ENCODE measurements around the gene MAD2L2. TPM values are rescaled to one million over a fixed set of nuclear protein-coding genes. Genes with fewer than 3 reads are reported as not detected.

MAD2L2 gene
- total RNA-seq, 1 donor from 2014 or later, result 30.0 TPM

- no peak for DNase-seq (ENCODE audit: extremely low spot score in 2 of 2)
- Histone ChIP-seq H3K4me1 (peaks cover 38% of the 10 kb centered on the region), H3K9me3 (no peaks in the 10 kb centered on the region), H3K4me3 (peak within 1 kb of the TSS; percentile 58 to 94), H3K27me3 (peaks cover 9% of the 10 kb centered on the region), H3K27ac (peak within 1 kb of the TSS; percentile 82), H3K36me3 (no peaks in the 10 kb centered on the region)
- intact Hi-C loops (cut with DNase I), result loop anchor here (1.0 to 5.0 kb wide), 2 partner anchors 68 to 148 kb away; no protein-coding TSS in a partner anchor
- TF ChIP-seq POLR2AphosphoS5 (IDR thresholded peaks at IDR 0.05; ENCODE audit: insufficient read depth in 1 of 2, low read depth in 1 of 2), result no peak
- no peak for TF ChIP-seq CTCF (IDR thresholded peaks at IDR 0.05)
- no peak for TF ChIP-seq POLR2A (IDR thresholded peaks at IDR 0.05)
Observed at GRCh38 chr1:11654137-11654938, 26.6 kb downstream of the MAD2L2 start, which contains the start of the genes FBXO2 and FBXO44. TSS of gene FBXO2 (minus strand) at chr1:11654429. CDS start at chr1:11654340, 89 bp downstream. TSS of gene FBXO44 (plus strand) at chr1:11654877. CDS start at chr1:11655836, 959 bp downstream.

- peak overlapping the region; percentile 58 to 94 for H3K4me3 ChIP-seq
- H3K27ac ChIP-seq, result peak overlapping the region; percentile 82
- no peaks in the 10 kb centered on the region for H3K9me3 ChIP-seq
- DNase-seq (ENCODE audit: extremely low spot score in 2 of 2), result no peak
- peaks cover 43% of the 10 kb centered on the region for H3K4me1 ChIP-seq
- H3K27me3 ChIP-seq, result peaks cover 9% of the 10 kb centered on the region
- intact Hi-C loops (cut with DNase I), result loop anchor here (1.0 to 5.0 kb wide), 2 partner anchors 69 to 149 kb away; no protein-coding TSS in a partner anchor
- TF ChIP-seq CTCF (IDR thresholded peaks at IDR 0.05) (no peak), POLR2A (IDR thresholded peaks at IDR 0.05) (no peak), POLR2AphosphoS5 (IDR thresholded peaks at IDR 0.05; ENCODE audit: insufficient read depth in 1 of 2, low read depth in 1 of 2) (no peak)
- H3K36me3 ChIP-seq, result no peaks in the 10 kb centered on the region
Observed at GRCh38 chr1:11653861-11654136, 27.1 kb downstream of the MAD2L2 start.

- Histone ChIP-seq H3K27me3 (peaks cover 9% of the 10 kb centered on the region), H3K27ac (peak overlapping the region; percentile 82), H3K9me3 (no peaks in the 10 kb centered on the region), H3K4me3 (peak overlapping the region; percentile 58 to 94), H3K36me3 (no peaks in the 10 kb centered on the region), H3K4me1 (peaks cover 48% of the 10 kb centered on the region)
- TF ChIP-seq POLR2A (IDR thresholded peaks at IDR 0.05), result no peak
- TF ChIP-seq CTCF (IDR thresholded peaks at IDR 0.05), result no peak
- TF ChIP-seq POLR2AphosphoS5 (IDR thresholded peaks at IDR 0.05; ENCODE audit: insufficient read depth in 1 of 2, low read depth in 1 of 2), result no peak
- intact Hi-C loops (cut with DNase I), result loop anchor here (5.0 kb wide), 1 partner anchor 69 kb away; no protein-coding TSS in a partner anchor
- DNase-seq (ENCODE audit: extremely low spot score in 2 of 2), result no peak
Observed at GRCh38 chr1:11653101-11653860, 27.7 kb downstream of the MAD2L2 start.

- TF ChIP-seq POLR2A (IDR thresholded peaks at IDR 0.05) (no peak), CTCF (IDR thresholded peaks at IDR 0.05) (no peak), POLR2AphosphoS5 (IDR thresholded peaks at IDR 0.05; ENCODE audit: insufficient read depth in 1 of 2, low read depth in 1 of 2) (no peak)
- intact Hi-C loops (cut with DNase I), result loop anchor here (5.0 kb wide), 1 partner anchor 70 kb away; no protein-coding TSS in a partner anchor
- DNase-seq (ENCODE audit: extremely low spot score in 2 of 2), result no peak
- no peak overlapping the region for H3K27ac ChIP-seq
- no peaks in the 10 kb centered on the region for H3K9me3 ChIP-seq
- no peaks in the 10 kb centered on the region for H3K36me3 ChIP-seq
- no peak overlapping the region for H3K4me3 ChIP-seq
- H3K27me3 ChIP-seq, result peaks cover 9% of the 10 kb centered on the region
- peaks cover 48% of the 10 kb centered on the region for H3K4me1 ChIP-seq
Observed at GRCh38 chr1:11652203-11652780, 28.7 kb downstream of the MAD2L2 start.

Data from vagina (tissue), 2 donors.